ENCODE measurements around the gene IP6K2. TPM values are rescaled to one million over a fixed set of nuclear protein-coding genes. Genes with fewer than 3 reads are reported as not detected.
"Not testable (repeated sequence)": the region's sequence is repeated elsewhere in the genome, so short reads cannot be mapped to it uniquely, and the experiment has no call there.

IP6K2 gene
- total RNA-seq: 10 to 100 TPM; 56.6 to 61.2 TPM

GRCh38 chr3:48716982-48717746, at the start of gene IP6K2:
IP6K2 (minus strand) TSS chr3:48717221; CDS start chr3:48695291, 21,930 bp downstream.
- ChIA-PET CTCF (interaction anchor here (0.6 to 2.1 kb wide), 5 partner anchors 31 to 1054 kb away, joined by 3 to 7 read pairs (median 5); partner anchors contain the start of genes NCKIPSD, PFKFB4 and SLC26A6), POLR2A (interaction anchor here (0.6 kb wide), 1 partner anchor 522 kb away, joined by 3 read pairs; no protein-coding TSS in a partner anchor)
- peak; percentile 99 for DNase-seq
- Mint-ChIP-seq H3K27me3 (peaks cover 17% of the 10 kb centered on the region), H3K27ac (peak within 1 kb of the TSS; percentile 99), H3K4me1 (peaks cover 37% of the 10 kb centered on the region), H3K9me3 (no peaks in the 10 kb centered on the region), H3K36me3 (ENCODE audit: low read depth) (peaks cover 20% of the 10 kb centered on the region), H3K4me3 (peak within 1 kb of the TSS; percentile 99)

GRCh38 chr3:48765376-48765775, 48.4 kb upstream of the IP6K2 start:
- ChIA-PET POLR2A (interaction anchor here (0.6 kb wide), 1 partner anchor 72 kb away, joined by 3 read pairs; no protein-coding TSS in a partner anchor), CTCF (interaction anchor here (1.1 to 1.5 kb wide), 2 partner anchors 9 to 25 kb away, joined by 3 to 4 read pairs; no protein-coding TSS in a partner anchor)
- no peaks in the 10 kb centered on the region for H3K27me3 Mint-ChIP-seq
- no peak overlapping the region for H3K27ac Mint-ChIP-seq
- H3K4me1 Mint-ChIP-seq: no peaks in the 10 kb centered on the region
- DNase-seq: no peak
- H3K36me3 Mint-ChIP-seq (ENCODE audit: low read depth): peaks cover 8% of the 10 kb centered on the region
- no peaks in the 10 kb centered on the region for H3K9me3 Mint-ChIP-seq
- H3K4me3 Mint-ChIP-seq: no peak overlapping the region

GRCh38 chr3:48762816-48763215, 45.8 kb upstream of the IP6K2 start:
- Mint-ChIP-seq H3K27me3 (no peaks in the 10 kb centered on the region), H3K27ac (no peak overlapping the region), H3K9me3 (no peaks in the 10 kb centered on the region), H3K4me1 (no peaks in the 10 kb centered on the region), H3K4me3 (no peak overlapping the region), H3K36me3 (ENCODE audit: low read depth) (peaks cover 12% of the 10 kb centered on the region)
- POLR2A ChIA-PET: no interaction called here
- CTCF ChIA-PET: no interaction called here
- DNase-seq: no peak

GRCh38 chr3:48759991-48760540, 43.0 kb upstream of the IP6K2 start:
- POLR2A ChIA-PET, DNase-seq: not testable (repeated sequence)
- CTCF ChIA-PET: interaction anchor here (0.6 to 1.1 kb wide), 4 partner anchors 12 to 1277 kb away, joined by 3 read pairs; no protein-coding TSS in a partner anchor

DNA sequence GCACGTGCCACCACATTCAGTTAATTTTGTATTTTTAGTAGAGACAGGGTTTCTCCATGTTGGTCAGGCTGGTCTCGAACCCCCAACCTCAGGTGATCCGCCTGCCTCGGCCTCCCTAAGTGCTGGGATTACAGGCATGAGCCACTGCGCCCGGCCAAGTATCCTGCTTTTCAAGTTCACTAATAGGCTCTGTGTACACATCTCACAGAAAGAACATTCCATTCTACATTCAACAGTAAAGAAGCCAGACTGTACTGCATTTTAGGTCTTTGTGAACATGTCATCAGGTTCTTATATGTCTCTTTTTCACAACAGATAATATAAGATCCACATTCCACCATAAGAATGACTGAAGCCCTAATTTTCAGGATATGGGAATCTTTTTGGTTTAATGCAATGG, 42.5 kb upstream of the IP6K2 start:
- CTCF ChIA-PET: interaction anchor here (1.1 kb wide), 1 partner anchor 20 kb away, joined by 3 read pairs; no protein-coding TSS in a partner anchor
- H3K27ac Mint-ChIP-seq; H3K36me3 Mint-ChIP-seq (ENCODE audit: low read depth); DNase-seq; POLR2A ChIA-PET; H3K4me1 Mint-ChIP-seq; H3K4me3 Mint-ChIP-seq; H3K27me3 Mint-ChIP-seq; H3K9me3 Mint-ChIP-seq: not testable (repeated sequence)

More at GRCh38 chr3:48759991-48760540, 43.0 kb upstream of the IP6K2 start:
- H3K27ac Mint-ChIP-seq; H3K4me1 Mint-ChIP-seq; H3K27me3 Mint-ChIP-seq; H3K4me3 Mint-ChIP-seq; H3K36me3 Mint-ChIP-seq (ENCODE audit: low read depth); H3K9me3 Mint-ChIP-seq: not testable (repeated sequence)

GRCh38 chr3:48759071-48759470, 42.0 kb upstream of the IP6K2 start:
- no peak overlapping the region for H3K27ac Mint-ChIP-seq
- CTCF ChIA-PET: interaction anchor here (1.1 kb wide), 1 partner anchor 19 kb away, joined by 3 read pairs; no protein-coding TSS in a partner anchor
- H3K4me1 Mint-ChIP-seq: no peaks in the 10 kb centered on the region
- no peak for DNase-seq
- POLR2A ChIA-PET: no interaction called here
- H3K27me3 Mint-ChIP-seq: no peaks in the 10 kb centered on the region
- no peak overlapping the region for H3K4me3 Mint-ChIP-seq
- H3K9me3 Mint-ChIP-seq: no peaks in the 10 kb centered on the region
- H3K36me3 Mint-ChIP-seq (ENCODE audit: low read depth): peaks cover 6% of the 10 kb centered on the region

DNA sequence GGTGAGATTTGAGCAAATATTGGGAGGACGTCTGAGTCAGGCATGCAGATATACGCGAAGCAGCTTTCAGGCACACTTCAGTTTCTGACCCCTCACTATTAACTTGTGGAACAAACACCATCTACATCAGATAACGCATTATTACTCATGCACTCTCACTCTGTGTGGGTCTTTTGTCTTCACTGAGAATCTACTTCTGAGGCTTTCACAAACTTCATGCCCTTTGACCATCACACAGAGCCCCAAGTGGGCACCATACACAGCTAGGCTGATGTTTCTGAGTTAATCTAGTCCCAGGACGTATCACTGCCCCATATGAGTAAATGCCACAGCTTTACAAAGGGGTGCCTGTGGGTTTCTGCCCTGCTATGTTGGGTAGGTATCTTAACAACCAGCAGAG, 39.6 kb upstream of the IP6K2 start:
- no peak overlapping the region for H3K27ac Mint-ChIP-seq
- peaks cover 6% of the 10 kb centered on the region for H3K36me3 Mint-ChIP-seq (ENCODE audit: low read depth)
- H3K9me3 Mint-ChIP-seq: no peaks in the 10 kb centered on the region
- H3K4me1 Mint-ChIP-seq: no peaks in the 10 kb centered on the region
- H3K27me3 Mint-ChIP-seq: no peaks in the 10 kb centered on the region
- ChIA-PET CTCF (interaction anchor here (0.6 to 1.4 kb wide), 2 partner anchors 17 to 487 kb away, joined by 3 to 6 read pairs; no protein-coding TSS in a partner anchor), POLR2A (no interaction called here)
- DNase-seq: no peak
- H3K4me3 Mint-ChIP-seq: no peak overlapping the region

GRCh38 chr3:48750856-48751255, 33.8 kb upstream of the IP6K2 start:
- CTCF ChIA-PET: interaction anchor here (0.6 kb wide), 1 partner anchor 169 kb away, joined by 5 read pairs; no protein-coding TSS in a partner anchor
- Mint-ChIP-seq H3K27ac (no peak overlapping the region), H3K4me1 (no peaks in the 10 kb centered on the region), H3K27me3 (no peaks in the 10 kb centered on the region), H3K36me3 (ENCODE audit: low read depth) (peaks cover 5% of the 10 kb centered on the region), H3K4me3 (no peak overlapping the region), H3K9me3 (no peaks in the 10 kb centered on the region)
- no peak for DNase-seq
- POLR2A ChIA-PET: no interaction called here

DNA sequence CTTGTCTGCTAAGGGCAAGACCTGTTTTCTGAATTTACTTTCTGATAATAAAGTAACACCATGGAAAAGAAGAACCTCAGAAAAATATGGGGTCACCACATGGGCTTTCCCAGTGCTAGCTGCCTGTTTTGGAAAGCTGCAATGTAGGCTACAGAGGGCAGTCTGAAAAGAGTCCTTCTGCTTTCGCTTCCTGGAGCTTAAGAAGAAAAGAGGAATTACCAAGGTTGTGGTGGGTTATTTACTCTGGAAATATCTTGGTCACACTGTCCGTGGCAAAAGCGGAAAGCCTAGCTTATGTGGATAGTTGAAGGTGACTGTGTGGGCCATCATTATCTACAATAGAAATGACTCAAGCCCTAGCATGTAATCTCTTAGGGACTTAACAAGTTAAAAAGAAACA, 31.7 kb upstream of the IP6K2 start:
- ChIA-PET POLR2A (no interaction called here), CTCF (interaction anchor here (0.6 to 2.2 kb wide), 3 partner anchors 9 to 1232 kb away, joined by 3 to 9 read pairs (median 3); no protein-coding TSS in a partner anchor)
- no peaks in the 10 kb centered on the region for H3K4me1 Mint-ChIP-seq
- no peaks in the 10 kb centered on the region for H3K9me3 Mint-ChIP-seq
- H3K27me3 Mint-ChIP-seq: no peaks in the 10 kb centered on the region
- peaks cover 5% of the 10 kb centered on the region for H3K36me3 Mint-ChIP-seq (ENCODE audit: low read depth)
- no peak for DNase-seq
- H3K27ac Mint-ChIP-seq: no peak overlapping the region
- no peak overlapping the region for H3K4me3 Mint-ChIP-seq

GRCh38 chr3:48747706-48748105, 30.7 kb upstream of the IP6K2 start:
- no peaks in the 10 kb centered on the region for H3K9me3 Mint-ChIP-seq
- no peak overlapping the region for H3K4me3 Mint-ChIP-seq
- ChIA-PET CTCF (interaction anchor here (0.5 to 1.1 kb wide), 2 partner anchors 13 to 118 kb away, joined by 3 read pairs; no protein-coding TSS in a partner anchor), POLR2A (interaction anchor here (0.6 kb wide), 2 partner anchors 13 to 66 kb away, joined by 3 to 5 read pairs; no protein-coding TSS in a partner anchor)
- H3K27ac Mint-ChIP-seq: no peak overlapping the region
- no peaks in the 10 kb centered on the region for H3K27me3 Mint-ChIP-seq
- H3K36me3 Mint-ChIP-seq (ENCODE audit: low read depth): peaks cover 5% of the 10 kb centered on the region
- H3K4me1 Mint-ChIP-seq: no peaks in the 10 kb centered on the region
- no peak for DNase-seq

- no peak overlapping the region for H3K27ac Mint-ChIP-seq
- ChIA-PET POLR2A (interaction anchor here (0.6 kb wide), 1 partner anchor 66 kb away, joined by 3 read pairs; no protein-coding TSS in a partner anchor), CTCF (interaction anchor here (0.5 to 1.1 kb wide), 3 partner anchors 13 to 119 kb away, joined by 3 read pairs; no protein-coding TSS in a partner anchor)
- H3K4me1 Mint-ChIP-seq: no peaks in the 10 kb centered on the region
- H3K36me3 Mint-ChIP-seq (ENCODE audit: low read depth): peaks cover 5% of the 10 kb centered on the region
- H3K27me3 Mint-ChIP-seq: no peaks in the 10 kb centered on the region
- no peak overlapping the region for H3K4me3 Mint-ChIP-seq
- no peaks in the 10 kb centered on the region for H3K9me3 Mint-ChIP-seq
- DNase-seq: no peak
Observed at GRCh38 chr3:48747015-48747615, 30.1 kb upstream of the IP6K2 start.

DNA sequence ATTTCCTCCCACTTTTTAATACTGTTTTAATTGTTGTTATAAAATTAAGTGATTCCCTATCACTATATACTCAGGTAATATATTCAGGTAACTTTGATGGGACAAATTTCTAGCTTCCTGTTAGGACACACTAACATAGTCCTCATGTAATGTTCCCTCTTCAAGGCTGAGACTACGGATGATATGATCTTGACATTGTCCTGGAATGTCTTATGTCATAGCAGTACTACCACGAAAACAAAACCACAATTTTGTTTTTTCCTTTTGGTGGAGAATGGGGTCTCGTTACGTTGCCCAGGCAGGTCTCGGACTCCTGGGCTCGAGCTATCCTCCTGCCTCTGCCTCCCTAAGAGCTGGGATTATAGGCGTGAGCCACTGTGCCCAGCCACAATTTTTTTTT, 26.8 kb upstream of the IP6K2 start:
- H3K4me3 Mint-ChIP-seq: no peak overlapping the region
- no peaks in the 10 kb centered on the region for H3K9me3 Mint-ChIP-seq
- peaks cover 5% of the 10 kb centered on the region for H3K36me3 Mint-ChIP-seq (ENCODE audit: low read depth)
- H3K27me3 Mint-ChIP-seq: no peaks in the 10 kb centered on the region
- peaks cover 2% of the 10 kb centered on the region for H3K4me1 Mint-ChIP-seq
- ChIA-PET CTCF (no interaction called here), POLR2A (no interaction called here)
- H3K27ac Mint-ChIP-seq: no peak overlapping the region
- no peak for DNase-seq

Data from activated CD4-positive, alpha-beta T cell treated with anti-CD3 and anti-CD28 coated beads, Interleukin-2, amount 10 ng/mL, durations not matched to agents 7 days and 5 days (primary cell).